Neuronal stem cell (in vitro differentiated cells): Measurements from ENCODE around the gene CAMK2B.
A peak's percentile ranks its signal among the peaks of the same experiment; 100 is the strongest.

Experiments used
- DNase-seq: peaks from one replicate; pipeline ENCODE4 v3.0.0-alpha.2; 2013; ENCODE audit warnings: low spot score
- H2AFZ ChIP-seq: one replicate; pipeline ENCODE4 v1.6.1; 2013; ENCODE audit warnings: mild to moderate bottlenecking, low read length, inconsistent platforms
- H2AK5ac ChIP-seq: 2 replicates; pipeline ENCODE4 v1.6.1; 2013; ENCODE audit warnings: low read depth, mild to moderate bottlenecking, inconsistent platforms, low read length, moderate library complexity, mixed read lengths
- H2BK120ac ChIP-seq: 2 replicates; pipeline ENCODE4 v1.6.1; 2013; ENCODE audit warnings: low read depth, mild to moderate bottlenecking, inconsistent platforms, low read length, moderate library complexity, mixed read lengths
- H2BK12ac ChIP-seq: one replicate; pipeline ENCODE4 v1.6.1; 2013; ENCODE audit warnings: low read length, inconsistent platforms
- H2BK15ac ChIP-seq: 2 replicates; pipeline ENCODE4 v1.6.1; 2013; ENCODE audit warnings: mild to moderate bottlenecking, low read length, inconsistent platforms, mixed read lengths
- H2BK5ac ChIP-seq: one replicate; pipeline ENCODE4 v1.6.1; 2013; ENCODE audit warnings: inconsistent platforms, mild to moderate bottlenecking, low read length, moderate library complexity
- H3K14ac ChIP-seq: one replicate; pipeline ENCODE4 v1.6.1; 2013; ENCODE audit warnings: low read length, inconsistent platforms
- H3K18ac ChIP-seq: 2 replicates; pipeline ENCODE4 v1.6.1; 2013; ENCODE audit warnings: low read length, inconsistent platforms
- H3K23ac ChIP-seq: 2 replicates; pipeline ENCODE4 v1.6.1; 2013; ENCODE audit warnings: low read depth, mild to moderate bottlenecking, mixed read lengths, low read length, inconsistent platforms; ENCODE audit not compliant: poor library complexity
- H3K27ac ChIP-seq: replicated peaks from 3 replicates; pipeline ENCODE4 v1.5.1; 2013; ENCODE audit warnings: low read length, inconsistent platforms
- H3K27me3 ChIP-seq, 3 experiments: 2 replicates each; pipeline ENCODE4 v1.6.1; 2013; ENCODE audit warnings: low read length in 3 of 3, mild to moderate bottlenecking in 2 of 3, inconsistent platforms in 1 of 3, low read depth in 1 of 3, mixed read lengths in 1 of 3, moderate library complexity in 1 of 3; ENCODE audit not compliant: control insufficient read depth in 3 of 3, insufficient read depth in 3 of 3
- H3K36me3 ChIP-seq, 2 donors: replicated peaks in 1 of 2; 2 replicates each; pipeline ENCODE4 v1.6.1; 2013; ENCODE audit warnings: low read length in 2 of 2; ENCODE audit not compliant: control insufficient read depth in 2 of 2, insufficient read depth in 2 of 2
- H3K4ac ChIP-seq: 2 replicates; pipeline ENCODE4 v1.6.1; 2013; ENCODE audit warnings: inconsistent platforms, mild to moderate bottlenecking, low read length, moderate library complexity
- H3K4me1 ChIP-seq, 2 donors: 1 replicate in 1 of 2; 2 replicates in 1 of 2; pipeline ENCODE4 v1.6.1; 2013; ENCODE audit warnings: low read length in 2 of 2, low read depth in 1 of 2; ENCODE audit not compliant: control insufficient read depth in 2 of 2, insufficient read depth in 1 of 2
- H3K4me2 ChIP-seq: one replicate; pipeline ENCODE4 v1.6.1; 2013; ENCODE audit warnings: mild to moderate bottlenecking, low read length, inconsistent platforms; ENCODE audit not compliant: insufficient read depth, poor library complexity, severe bottlenecking
- H3K4me3 ChIP-seq, 2 donors: 2 replicates each; pipeline ENCODE4 v1.5.1; 2013; ENCODE audit warnings: low read length in 2 of 2, mild to moderate bottlenecking in 2 of 2, inconsistent platforms in 1 of 2, moderate library complexity in 1 of 2
- H3K79me1 ChIP-seq: one replicate; pipeline ENCODE4 v1.6.1; 2013; ENCODE audit warnings: low read depth, mild to moderate bottlenecking, inconsistent platforms, low read length, moderate library complexity
- H3K9ac ChIP-seq: one replicate; pipeline ENCODE4 v1.6.1; 2013; ENCODE audit warnings: mild to moderate bottlenecking, low read depth, low read length, inconsistent platforms; ENCODE audit not compliant: poor library complexity
- H3K9me3 ChIP-seq, 2 donors: replicated peaks in 1 of 2; 2 replicates each; pipeline versions ENCODE3 to v1.6.1; 2013; ENCODE audit warnings: low read length in 2 of 2, mild to moderate bottlenecking in 2 of 2, inconsistent platforms in 1 of 2, low read depth in 1 of 2, mixed read lengths in 1 of 2, moderate library complexity in 1 of 2; ENCODE audit not compliant: control insufficient read depth in 2 of 2, insufficient read depth in 1 of 2
- H4K8ac ChIP-seq: one replicate; pipeline ENCODE4 v1.6.1; 2013; ENCODE audit warnings: low read depth, mild to moderate bottlenecking, inconsistent platforms, low read length, moderate library complexity
- H4K91ac ChIP-seq: one replicate; pipeline ENCODE4 v1.6.1; 2013; ENCODE audit warnings: low read length, low read depth, mild to moderate bottlenecking, inconsistent platforms; ENCODE audit not compliant: poor library complexity
- WGBS, 2 donors: extraction: QIAGEN DNeasy Blood & Tissue Kit; methylation state at CpG; one replicate each; pipeline ENCODE4 v1.1.7; 2013; ENCODE audit warnings: missing lambda C conversion rate in 2 of 2, mixed read lengths in 1 of 2; ENCODE audit not compliant: insufficient read length in 2 of 2, insufficient replicate concordance in 1 of 2; ENCODE audit errors: extremely low coverage in 2 of 2; 5-methylcytosine and 5-hydroxymethylcytosine counted together

CAMK2B gene

GRCh38 chr7:44263326-44264082, 61.9 kb downstream of the CAMK2B start:
- no peak overlapping the region for H3K14ac ChIP-seq
- H3K27me3 ChIP-seq, result peaks cover 0 to 55% (median 0%) of the 10 kb centered on the region in 3 experiments
- no peaks in the 10 kb centered on the region for H3K9me3 ChIP-seq
- peaks cover 3 to 8% of the 10 kb centered on the region in 2 donors for H3K4me1 ChIP-seq
- no peak overlapping the region for H2BK12ac ChIP-seq
- no peak for DNase-seq
- H3K79me1 ChIP-seq, result no peaks in the 10 kb centered on the region
- H3K27ac ChIP-seq, result no peak overlapping the region
- peak overlapping the region; percentile 66 for H3K18ac ChIP-seq
- H3K4me3 ChIP-seq, result no peak overlapping the region
- H2AK5ac ChIP-seq, result peak overlapping the region; percentile 6
- H3K23ac ChIP-seq, result peak overlapping the region; percentile 25
- no peak overlapping the region for H3K4me2 ChIP-seq
- no peak overlapping the region for H4K8ac ChIP-seq
- peak overlapping the region; percentile 44 for H4K91ac ChIP-seq
- peak overlapping the region; percentile 17 for H2BK5ac ChIP-seq
- H2BK15ac ChIP-seq, result no peak overlapping the region
- WGBS, 2 donors, result no CpG with 5 or more reads among the region's 20 CpGs
- no peak overlapping the region for H2BK120ac ChIP-seq
- H2AFZ ChIP-seq, result no peak overlapping the region
- peak overlapping the region; percentile 16 for H3K9ac ChIP-seq
- no peak overlapping the region for H3K4ac ChIP-seq
- H3K36me3 ChIP-seq, result no peaks in the 10 kb centered on the region

GRCh38 chr7:44262031-44262430, 63.4 kb downstream of the CAMK2B start:
- Histone ChIP-seq H3K79me1 (no peaks in the 10 kb centered on the region), H2BK120ac (no peak overlapping the region), H2BK5ac (no peak overlapping the region), H3K18ac (peak overlapping the region; percentile 84), H3K4ac (peak overlapping the region; percentile 11), H3K14ac (peak overlapping the region; percentile 56), H3K9ac (no peak overlapping the region), H3K27me3 (peaks cover 0 to 41% (median 0%) of the 10 kb centered on the region in 3 experiments), H3K23ac (no peak overlapping the region), H2AFZ (no peak overlapping the region), H2BK12ac (no peak overlapping the region), H3K4me2 (no peak overlapping the region), H2BK15ac (peak overlapping the region; percentile 81), H3K27ac (no peak overlapping the region), H3K4me3 (no peak overlapping the region), H2AK5ac (peak overlapping the region; percentile 40), H4K8ac (no peak overlapping the region), H4K91ac (no peak overlapping the region), H3K36me3 (no peaks in the 10 kb centered on the region), H3K4me1 (peaks cover 11 to 17% of the 10 kb centered on the region in 2 donors), H3K9me3 (no peaks in the 10 kb centered on the region)
- WGBS, 2 donors, result no CpG with 5 or more reads among the region's 9 CpGs
- DNase-seq, result no peak

GRCh38 chr7:44261240-44261639, 64.2 kb downstream of the CAMK2B start:
- Histone ChIP-seq H3K4ac (no peak overlapping the region), H3K36me3 (no peaks in the 10 kb centered on the region), H2BK5ac (no peak overlapping the region), H3K27me3 (peaks cover 0 to 33% (median 0%) of the 10 kb centered on the region in 3 experiments), H3K79me1 (no peaks in the 10 kb centered on the region), H2BK12ac (no peak overlapping the region), H3K4me3 (no peak overlapping the region), H3K18ac (peak overlapping the region; percentile 45), H3K27ac (no peak overlapping the region), H4K91ac (no peak overlapping the region), H2BK120ac (no peak overlapping the region), H3K4me1 (peaks cover 12 to 17% of the 10 kb centered on the region in 2 donors), H2AK5ac (peak overlapping the region; percentile 60), H3K9ac (no peak overlapping the region), H2AFZ (no peak overlapping the region), H2BK15ac (no peak overlapping the region), H3K14ac (no peak overlapping the region), H3K9me3 (no peaks in the 10 kb centered on the region), H3K4me2 (no peak overlapping the region), H4K8ac (no peak overlapping the region), H3K23ac (no peak overlapping the region)
- WGBS, 2 donors, result no CpG with 5 or more reads among the region's 5 CpGs
- no peak for DNase-seq

- Histone ChIP-seq H3K4me3 (no peak overlapping the region), H2BK15ac (no peak overlapping the region), H3K9me3 (no peaks in the 10 kb centered on the region), H3K79me1 (no peaks in the 10 kb centered on the region), H2BK12ac (no peak overlapping the region), H3K9ac (peak overlapping the region; percentile 57), H3K4me1 (peaks cover 13 to 17% of the 10 kb centered on the region in 2 donors), H2AFZ (no peak overlapping the region), H4K91ac (peak overlapping the region; percentile 19), H2AK5ac (peak overlapping the region; percentile 79), H3K36me3 (no peaks in the 10 kb centered on the region), H3K4ac (peak overlapping the region; percentile 53), H2BK120ac (no peak overlapping the region), H3K27me3 (peaks cover 0 to 20% (median 0%) of the 10 kb centered on the region in 3 experiments), H3K14ac (peak overlapping the region; percentile 84), H2BK5ac (no peak overlapping the region), H3K23ac (peak overlapping the region; percentile 57), H3K27ac (no peak overlapping the region), H3K4me2 (no peak overlapping the region), H4K8ac (no peak overlapping the region), H3K18ac (peak overlapping the region; percentile 25)
- no peak for DNase-seq
- no CpG with 5 or more reads among the region's 18 CpGs for WGBS, 2 donors
Observed at GRCh38 chr7:44259547-44260457, 65.6 kb downstream of the CAMK2B start.
